RWPE1 (cell line): ENCODE results near the gene ALG3.

Experiments
- CTCF ChIA-PET: fragments of 350-600 bp; sonication (Branson Sonifier 250); formaldehyde crosslinking; extraction: SDS; loops from one replicate; lab custom pipeline; 2021; lab: Yijun Ruan, JAX
- POLR2A ChIA-PET: fragments of 400-600 bp; formaldehyde crosslinking; extraction: SDS; loops from one replicate; lab custom pipeline; 2020; ENCODE audit warnings: antibody characterized with exemption; ENCODE audit not compliant: low non-redundant PET; lab: Yijun Ruan, JAX
- DNase-seq: peaks from one replicate; pipeline ENCODE4 v3.0.0; 2012; ENCODE audit warnings: low spot score
- H3K27ac ChIP-seq: fragments of 450-650 bp; 2 replicates; pipeline ENCODE4 v1.5.1; 2017
- CTCF ChIP-seq: fragments of 450-650 bp; conservative IDR thresholded peaks from 2 replicates; pipeline ENCODE4 v1.5.1; 2017; ENCODE audit warnings: low read depth, mild to moderate bottlenecking

Gene ALG3

GRCh38 chr3:184257083-184257915 is 8.5 kb upstream of the ALG3 start:
- H3K27ac ChIP-seq, result no peak overlapping the region
- ChIA-PET CTCF (interaction anchor here (1.8 kb wide), 1 partner anchor 112 kb away, joined by 8 read pairs; no protein-coding TSS in a partner anchor), POLR2A (interaction anchor here (0.7 kb wide), 1 partner anchor 77 kb away, joined by 4 read pairs; no protein-coding TSS in a partner anchor)
- DNase-seq, result no peak
- TF ChIP-seq CTCF, result no peak

- H3K27ac ChIP-seq, result no peak overlapping the region
- no peak for TF ChIP-seq CTCF
- CTCF ChIA-PET, result interaction anchor here (0.5 to 1.8 kb wide), 4 partner anchors 11 to 237 kb away, joined by 3 to 8 read pairs (median 4); no protein-coding TSS in a partner anchor
- no peak for DNase-seq
- POLR2A ChIA-PET, result no interaction called here
Measured at GRCh38 chr3:184255291-184256039, 6.7 kb upstream of the ALG3 start.

- CTCF ChIA-PET, result interaction anchor here (0.6 to 1.4 kb wide), 19 partner anchors 8 to 355 kb away, joined by 3 to 11 read pairs (median 4); no protein-coding TSS in a partner anchor
- POLR2A ChIA-PET, result no interaction called here
- peak overlapping the region; percentile 95 for H3K27ac ChIP-seq
- TF ChIP-seq CTCF, result peak; percentile 89
- DNase-seq, result peak; percentile 87
Measured at GRCh38 chr3:184250167-184250828, 1.5 kb upstream of the ALG3 start.

- TF ChIP-seq CTCF, result peak; percentile 48
- H3K27ac ChIP-seq, result peak within 1 kb of the TSS; percentile 95
- CTCF ChIA-PET, result interaction anchor here (0.6 to 1.4 kb wide), 20 partner anchors 9 to 354 kb away, joined by 3 to 11 read pairs (median 4); no protein-coding TSS in a partner anchor
- POLR2A ChIA-PET, result no interaction called here
- DNase-seq, result peak; percentile 95
Measured at GRCh38 chr3:184249412-184250166, 827 bp upstream of the ALG3 start, which contains the start of gene EEF1AKMT4. Gene EEF1AKMT4, plus strand, starts transcription at chr3:184249672. Its CDS starts 23 bp downstream, at chr3:184249695.

GRCh38 chr3:184242297-184242685 is 6.5 kb downstream of the ALG3 start:
- POLR2A ChIA-PET, result interaction anchor here (0.6 to 0.7 kb wide), 2 partner anchors 17 to 347 kb away, joined by 3 read pairs; no protein-coding TSS in a partner anchor
- no peak for TF ChIP-seq CTCF
- no peak for DNase-seq
- CTCF ChIA-PET, result interaction anchor here (0.6 to 4.6 kb wide), 7 partner anchors 14 to 346 kb away, joined by 3 to 40 read pairs (median 4); partner anchors contain the start of gene VWA5B2
- peak overlapping the region; percentile 47 for H3K27ac ChIP-seq
